ENCODE data around the gene COL9A2. TPM values are rescaled to one million over a fixed set of nuclear protein-coding genes. Genes with fewer than 3 reads are reported as not detected.

COL9A2 gene
- total RNA-seq, 6 experiments from 2014 or later = 0.16 to 0.99 (median 0.46) TPM

DNA sequence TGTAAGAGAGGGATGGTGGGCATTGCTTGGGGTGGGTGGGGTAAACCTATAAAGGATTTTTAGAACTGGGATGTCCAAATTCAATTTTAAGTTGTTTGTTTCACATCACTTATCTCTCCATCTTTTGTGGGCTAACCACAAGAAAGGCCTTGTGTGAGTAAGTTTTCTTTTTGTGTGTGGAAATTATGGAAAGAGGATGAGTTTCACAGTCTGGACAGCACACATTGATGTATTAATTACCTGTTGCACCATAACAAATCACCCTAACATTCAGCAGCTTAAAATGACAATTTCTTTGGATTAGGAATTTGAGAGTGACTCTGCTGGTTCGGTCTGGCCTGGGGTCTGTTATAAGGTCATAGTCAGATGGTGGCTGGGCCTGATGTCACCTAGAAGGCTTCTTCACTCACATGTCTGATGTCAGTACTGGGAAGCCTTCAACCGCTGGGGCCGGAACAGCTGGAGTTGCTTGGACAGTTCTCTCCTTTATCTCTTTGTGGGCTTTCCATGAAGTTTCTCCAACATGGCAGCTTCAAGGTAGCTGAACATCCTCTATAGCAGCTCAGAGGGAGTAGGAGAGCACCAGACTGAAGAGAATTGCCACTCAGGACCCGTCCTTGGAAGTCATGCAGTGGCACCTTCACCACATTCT is 2.0 kb upstream of the COL9A2 start:
- TF ChIP-seq POLR2A (IDR thresholded peaks at IDR 0.05) = no peak
- TF ChIP-seq, protein P1, sequence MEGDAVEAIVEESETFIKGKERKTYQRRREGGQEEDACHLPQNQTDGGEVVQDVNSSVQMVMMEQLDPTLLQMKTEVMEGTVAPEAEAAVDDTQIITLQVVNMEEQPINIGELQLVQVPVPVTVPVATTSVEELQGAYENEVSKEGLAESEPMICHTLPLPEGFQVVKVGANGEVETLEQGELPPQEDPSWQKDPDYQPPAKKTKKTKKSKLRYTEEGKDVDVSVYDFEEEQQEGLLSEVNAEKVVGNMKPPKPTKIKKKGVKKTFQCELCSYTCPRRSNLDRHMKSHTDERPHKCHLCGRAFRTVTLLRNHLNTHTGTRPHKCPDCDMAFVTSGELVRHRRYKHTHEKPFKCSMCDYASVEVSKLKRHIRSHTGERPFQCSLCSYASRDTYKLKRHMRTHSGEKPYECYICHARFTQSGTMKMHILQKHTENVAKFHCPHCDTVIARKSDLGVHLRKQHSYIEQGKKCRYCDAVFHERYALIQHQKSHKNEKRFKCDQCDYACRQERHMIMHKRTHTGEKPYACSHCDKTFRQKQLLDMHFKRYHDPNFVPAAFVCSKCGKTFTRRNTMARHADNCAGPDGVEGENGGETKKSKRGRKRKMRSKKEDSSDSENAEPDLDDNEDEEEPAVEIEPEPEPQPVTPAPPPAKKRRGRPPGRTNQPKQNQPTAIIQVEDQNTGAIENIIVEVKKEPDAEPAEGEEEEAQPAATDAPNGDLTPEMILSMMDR (IDR thresholded peaks at IDR 0.05) = no peak
- peaks cover 0 to 13% (median 0%) of the 10 kb centered on the region in 4 donors for H3K4me1 ChIP-seq
- no peaks in the 10 kb centered on the region for H3K9me3 ChIP-seq
- H3K27ac ChIP-seq = no peak overlapping the region
- 80% methylated on average over 1 of the region's 4 CpGs for WGBS (ENCODE audit: insufficient coverage, low coverage, low lambda C conversion rate, missing lambda C conversion rate)
- H3K4me3 ChIP-seq = no peak overlapping the region
- no peak for ATAC-seq
- intact Hi-C loops (cut with DNase I) = loop anchor here (10.0 kb wide), 1 partner anchor 174 kb away; no protein-coding TSS in a partner anchor
- peaks cover 0 to 14% of the 10 kb centered on the region in 2 donors for H3K27me3 ChIP-seq
- no peak for DNase-seq
- H3K36me3 ChIP-seq = no peaks in the 10 kb centered on the region

DNA sequence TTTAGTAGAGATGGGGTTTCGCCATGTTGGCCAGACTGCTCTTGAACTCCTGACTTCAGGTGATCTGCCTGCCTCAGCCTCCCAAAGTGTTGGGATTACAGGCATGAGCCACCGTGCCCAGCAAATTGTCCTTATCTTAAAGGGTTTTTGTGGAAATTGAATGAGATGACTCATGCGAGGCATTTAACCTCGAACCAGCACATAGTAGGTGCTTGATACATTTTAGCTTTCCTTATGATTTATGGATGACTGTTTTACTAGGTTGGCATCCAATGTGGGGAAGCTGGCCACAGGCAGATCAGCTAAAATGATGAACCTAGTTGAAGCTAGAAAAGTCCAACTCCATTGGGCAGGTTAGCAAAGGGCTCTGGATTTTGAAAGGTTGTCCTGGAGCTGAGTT is 1.4 kb upstream of the COL9A2 start:
- intact Hi-C loops (cut with DNase I) = loop anchor here (10.0 kb wide), 1 partner anchor 174 kb away; no protein-coding TSS in a partner anchor
- no peak for ATAC-seq
- H3K9me3 ChIP-seq = no peaks in the 10 kb centered on the region
- DNase-seq = no peak
- TF ChIP-seq POLR2A (IDR thresholded peaks at IDR 0.05) = no peak
- TF ChIP-seq, protein P1 (IDR thresholded peaks at IDR 0.05) = no peak
- H3K4me3 ChIP-seq = no peak overlapping the region
- peaks cover 0 to 14% of the 10 kb centered on the region in 2 donors for H3K27me3 ChIP-seq
- H3K36me3 ChIP-seq = no peaks in the 10 kb centered on the region
- H3K27ac ChIP-seq = no peak overlapping the region
- H3K4me1 ChIP-seq = peaks cover 0 to 13% (median 0%) of the 10 kb centered on the region in 4 donors
- WGBS (ENCODE audit: insufficient coverage, low coverage, low lambda C conversion rate, missing lambda C conversion rate) = 69% methylated on average over 2 of the region's 4 CpGs

DNA sequence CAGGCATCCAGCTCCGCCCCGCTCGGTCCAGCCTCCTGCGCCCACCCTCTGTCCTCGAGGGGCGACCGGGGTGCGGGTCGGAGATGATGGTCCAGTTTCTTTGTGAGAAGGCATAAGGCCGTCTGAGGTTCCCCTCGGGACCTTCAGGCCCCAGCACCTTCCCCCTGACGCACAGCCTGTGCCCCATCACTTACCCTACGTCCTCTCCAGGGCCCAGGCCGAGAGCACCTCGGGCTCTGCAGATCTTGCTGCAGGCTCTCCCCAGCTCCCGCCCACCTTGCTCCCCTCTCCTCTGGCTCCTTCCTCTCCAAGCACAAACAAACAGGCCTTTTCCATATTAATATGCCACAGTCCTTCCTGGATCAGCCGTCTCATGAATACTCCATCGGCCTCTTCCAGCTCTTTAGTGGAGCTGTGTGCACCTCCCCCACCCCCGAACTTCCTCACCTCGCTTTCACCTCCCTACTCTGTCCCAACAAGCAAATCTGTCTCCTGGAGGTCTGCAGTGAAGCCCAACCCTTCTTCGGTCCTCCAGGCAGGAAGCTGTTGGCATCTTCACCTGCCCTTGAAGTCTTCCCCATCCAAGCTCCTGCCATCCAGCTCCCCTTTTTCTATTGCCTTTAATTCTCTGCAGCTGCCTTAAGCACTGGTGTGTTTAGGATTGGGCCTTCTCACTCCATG is 448 bp upstream of the COL9A2 start:
- Histone ChIP-seq H3K27me3 (peaks cover 0 to 14% of the 10 kb centered on the region in 2 donors), H3K27ac (no peak overlapping the region), H3K9me3 (no peaks in the 10 kb centered on the region), H3K4me1 (peaks cover 0 to 13% (median 0%) of the 10 kb centered on the region in 4 donors), H3K36me3 (no peaks in the 10 kb centered on the region), H3K4me3 (peak overlapping the region in 1 of 3 donors; percentile 35)
- no peak for ATAC-seq
- intact Hi-C loops (cut with DNase I) = loop anchor here (10.0 kb wide), 1 partner anchor 173 kb away; no protein-coding TSS in a partner anchor
- TF ChIP-seq, protein P1 (IDR thresholded peaks at IDR 0.05) = no peak
- no peak for TF ChIP-seq POLR2A (IDR thresholded peaks at IDR 0.05)
- DNase-seq = no peak
- 67% methylated on average over 7 of the region's 21 CpGs for WGBS (ENCODE audit: insufficient coverage, low coverage, low lambda C conversion rate, missing lambda C conversion rate)

DNA sequence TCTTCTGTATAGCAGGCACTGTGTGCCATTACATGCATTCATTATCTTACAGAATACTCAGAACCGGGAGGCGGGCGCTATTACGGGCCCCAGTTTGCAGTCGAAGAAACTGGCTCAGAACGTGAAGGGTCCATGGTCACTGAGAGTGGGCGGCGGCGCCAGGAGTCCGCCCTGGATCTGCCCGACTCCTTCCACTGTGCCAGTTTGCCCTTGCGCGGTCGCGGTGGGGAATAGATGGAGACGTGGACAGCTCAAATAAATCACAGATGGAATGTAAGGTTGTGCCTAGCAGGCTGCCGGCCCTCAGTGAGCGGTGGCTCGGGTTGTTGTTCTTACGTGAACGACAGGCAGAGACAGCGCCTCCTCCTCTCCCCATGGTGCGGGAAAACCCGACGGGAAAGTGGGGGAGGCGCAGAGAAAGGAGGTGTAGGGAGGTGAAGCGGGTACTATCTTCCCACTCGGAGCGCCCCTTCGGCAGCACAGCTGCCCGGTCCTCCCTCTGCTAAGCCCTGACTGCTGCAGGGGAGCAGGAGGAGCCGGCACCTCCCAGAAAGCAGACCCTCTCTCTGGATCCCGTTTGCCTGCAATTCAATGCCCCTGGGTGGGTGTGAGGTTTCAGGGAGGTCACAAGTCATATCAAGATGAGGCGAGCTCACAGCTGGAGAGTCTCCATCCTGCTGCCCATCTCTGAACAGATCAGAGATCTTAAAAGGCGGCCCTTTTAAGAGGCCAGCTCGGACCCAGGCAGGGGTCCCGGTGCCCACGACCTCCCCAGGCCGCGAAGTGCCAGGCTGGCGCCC is 1.1 kb downstream of the COL9A2 start:
- no peak overlapping the region for H3K27ac ChIP-seq
- intact Hi-C loops (cut with DNase I) = loop anchor here (10.0 kb wide), 1 partner anchor 171 kb away; no protein-coding TSS in a partner anchor
- DNase-seq = no peak

More for the DNA sequence above, 1.1 kb downstream of the COL9A2 start:
- no peaks in the 10 kb centered on the region for H3K9me3 ChIP-seq
- TF ChIP-seq, protein P1 (IDR thresholded peaks at IDR 0.05) = no peak
- no peak for TF ChIP-seq POLR2A (IDR thresholded peaks at IDR 0.05)
- peaks cover 0 to 13% (median 0%) of the 10 kb centered on the region in 4 donors for H3K4me1 ChIP-seq
- no peaks in the 10 kb centered on the region for H3K36me3 ChIP-seq
- peak overlapping the region; percentile 29 to 48 (median 35) for H3K4me3 ChIP-seq
- ATAC-seq = peak; percentile 7 to 35 (median 27)
- WGBS (ENCODE audit: insufficient coverage, low coverage, low lambda C conversion rate, missing lambda C conversion rate) = 0% methylated on average over 12 of the region's 41 CpGs
- peaks cover 0 to 14% of the 10 kb centered on the region in 2 donors for H3K27me3 ChIP-seq

All from right lobe of liver (tissue), 6 donors.